Caco-2 (cell line): ENCODE data around the gene MBD6. TPM values are rescaled to one million over a fixed set of nuclear protein-coding genes. Genes with fewer than 3 reads are reported as not detected.

Source experiments
- BruUV-seq: library from RNA; stranded (reverse); fragments of 400-500 nt; replicated peaks from 2 replicates; lab custom pipeline; 2021; lab: Mats Ljungman, UMichigan
- CTCF ChIA-PET: fragments of 300-600 bp; sonication (Branson Sonifier 250); formaldehyde crosslinking; loops from one replicate; lab custom pipeline; 2022; ENCODE audit warnings: antibody characterized with exemption; lab: Charles Lee
- POLR2A ChIA-PET: fragments of 300-600 bp; sonication (Branson Sonifier 250); formaldehyde crosslinking; loops from one replicate; lab custom pipeline; 2022; ENCODE audit warnings: antibody characterized with exemption; lab: Charles Lee
- DNase-seq, 2 experiments: peaks; one replicate each; pipeline versions ENCODE4 v3.0.0 to v3.0.0-alpha.2; 2020 to 2022
- H3K27me3 ChIP-seq: replicated peaks from 2 replicates; pipeline ENCODE4 v1.6.0; 2011; ENCODE audit warnings: low read length; ENCODE audit not compliant: control insufficient read depth, insufficient read depth
- H3K36me3 ChIP-seq: 2 replicates; pipeline ENCODE4 v1.5.1; 2011; ENCODE audit warnings: low read length; ENCODE audit not compliant: control insufficient read depth, insufficient read depth
- H3K4me1 ChIP-seq: fragments of 250-450 bp; sonication (Bioruptor Pico); 2 replicates; pipeline ENCODE4 v1.5.1; 2020; ENCODE audit warnings: mild to moderate bottlenecking
- H3K4me3 ChIP-seq: 2 replicates; pipeline ENCODE4 v1.5.1; 2011; ENCODE audit warnings: low read depth, mild to moderate bottlenecking, control low read depth, low read length
- H3K9me3 ChIP-seq: fragments of 250-450 bp; sonication (Bioruptor Pico); 2 replicates; pipeline ENCODE4 v1.5.1; 2020; ENCODE audit warnings: mild to moderate bottlenecking, moderate library complexity
- H3K27ac Mint-ChIP-seq: one replicate; pipeline ENCODE4 v1.8.0; 2022; ENCODE audit warnings: mixed read lengths; ENCODE audit not compliant: unreplicated experiment
- H3K27me3 Mint-ChIP-seq: one replicate; pipeline ENCODE4 v1.8.0; 2022; ENCODE audit warnings: mixed read lengths; ENCODE audit not compliant: insufficient read depth, unreplicated experiment
- H3K36me3 Mint-ChIP-seq: one replicate; pipeline ENCODE4 v1.8.0; 2022; ENCODE audit warnings: mild to moderate bottlenecking, mixed read lengths; ENCODE audit not compliant: insufficient read depth, unreplicated experiment
- H3K4me1 Mint-ChIP-seq: one replicate; pipeline ENCODE4 v1.8.0; 2022; ENCODE audit warnings: low read depth, mixed read lengths; ENCODE audit not compliant: unreplicated experiment
- H3K4me3 Mint-ChIP-seq: one replicate; pipeline ENCODE4 v1.8.0; 2022; ENCODE audit warnings: mild to moderate bottlenecking, moderate library complexity, mixed read lengths; ENCODE audit not compliant: unreplicated experiment
- H3K9me3 Mint-ChIP-seq: one replicate; pipeline ENCODE4 v1.8.0; 2022; ENCODE audit warnings: mixed read lengths; ENCODE audit not compliant: unreplicated experiment
- intact Hi-C: fragments of 100-400 bp; cut with micrococcal nuclease; formaldehyde crosslinking; loops from one replicate; pipeline ENCODE4 v1.10.0; 2022; ENCODE audit not compliant: unreplicated experiment
- total RNA-seq: library from RNA; stranded (reverse); gene quantifications from 2 replicates; pipeline ENCODE4 v1.2.3, GENCODE V29; 2022
- TF ChIP-seq, protein P1 (sequence below), 2 experiments: fragments of 200-600 bp in 1 of 2; IDR thresholded peaks; 1 replicate in 1 of 2; 2 replicates in 1 of 2; pipeline versions ENCODE4 v1.5.1 to v1.8.0; 2011 to 2022; ENCODE audit warnings: antibody characterized with exemption in 1 of 2, control low read depth in 1 of 2, inconsistent platforms in 1 of 2, low read depth in 1 of 2, low read length in 1 of 2, mild to moderate bottlenecking in 1 of 2, moderate library complexity in 1 of 2; ENCODE audit not compliant: insufficient read depth in 1 of 2, severe bottlenecking in 1 of 2, unreplicated experiment in 1 of 2

The MBD6 gene
- total RNA-seq, 1 experiment from 2014 or later, result 82.2 TPM

DNA sequence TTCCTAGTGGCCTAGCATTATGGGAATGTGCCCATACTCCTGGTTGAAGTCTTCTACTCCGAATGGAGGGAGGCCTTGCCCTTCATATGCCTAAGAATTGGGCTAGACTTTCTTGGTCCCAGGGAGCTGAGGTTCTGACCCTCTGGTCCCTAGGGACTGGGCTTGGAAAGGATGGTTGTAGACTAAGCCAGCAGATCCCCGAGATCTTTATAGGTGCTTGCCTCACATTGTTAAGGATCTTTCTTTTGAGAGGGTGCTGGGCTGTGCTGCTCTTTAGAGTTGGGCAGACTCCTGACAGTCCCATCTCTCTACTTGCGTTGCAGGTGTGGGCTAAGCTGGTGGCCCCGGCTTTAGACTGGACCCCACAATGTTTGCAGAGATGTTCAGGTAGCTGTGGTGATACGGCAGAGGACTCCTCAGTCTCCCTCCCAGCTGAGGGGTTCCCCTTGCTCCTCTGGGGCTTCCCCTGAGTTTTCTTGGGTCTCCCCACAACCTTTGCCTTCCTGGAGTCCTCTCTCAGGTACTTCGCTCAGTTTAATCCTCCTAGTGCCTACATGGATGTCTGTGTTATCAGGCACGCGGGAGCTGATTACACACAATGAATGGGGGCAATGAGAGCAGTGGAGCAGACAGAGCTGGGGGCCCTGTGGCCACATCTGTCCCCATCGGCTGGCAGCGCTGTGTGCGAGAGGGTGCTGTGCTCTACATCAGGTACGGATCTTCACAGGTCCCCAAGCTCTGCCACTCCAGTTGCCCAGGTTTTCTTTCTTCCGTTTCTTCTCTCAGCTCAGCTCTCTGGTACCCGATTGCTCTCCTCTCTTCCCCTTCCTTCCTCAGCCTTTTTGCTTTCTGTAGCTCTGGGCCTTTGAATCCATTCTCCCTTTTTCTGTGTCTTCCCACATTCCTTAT is 1.3 kb downstream of the MBD6 start:
- H3K27me3 Mint-ChIP-seq, result no peaks in the 10 kb centered on the region
- peaks cover 73% of the 10 kb centered on the region for H3K36me3 Mint-ChIP-seq
- POLR2A ChIA-PET, result interaction anchor here (0.6 to 1.0 kb wide), 3 partner anchors 23 to 396 kb away, joined by 3 to 7 read pairs (median 3); partner anchors contain the start of genes DCTN2 and LRP1
- peak overlapping the region; percentile 88 for H3K27ac Mint-ChIP-seq
- Histone ChIP-seq H3K4me1 (peaks cover 24% of the 10 kb centered on the region), H3K4me3 (peak overlapping the region; percentile 72), H3K9me3 (no peaks in the 10 kb centered on the region), H3K36me3 (peaks cover 6% of the 10 kb centered on the region), H3K27me3 (no peaks in the 10 kb centered on the region)
- H3K4me3 Mint-ChIP-seq, result peak overlapping the region; percentile 86
- no peaks in the 10 kb centered on the region for H3K9me3 Mint-ChIP-seq
- TF ChIP-seq, protein P1, sequence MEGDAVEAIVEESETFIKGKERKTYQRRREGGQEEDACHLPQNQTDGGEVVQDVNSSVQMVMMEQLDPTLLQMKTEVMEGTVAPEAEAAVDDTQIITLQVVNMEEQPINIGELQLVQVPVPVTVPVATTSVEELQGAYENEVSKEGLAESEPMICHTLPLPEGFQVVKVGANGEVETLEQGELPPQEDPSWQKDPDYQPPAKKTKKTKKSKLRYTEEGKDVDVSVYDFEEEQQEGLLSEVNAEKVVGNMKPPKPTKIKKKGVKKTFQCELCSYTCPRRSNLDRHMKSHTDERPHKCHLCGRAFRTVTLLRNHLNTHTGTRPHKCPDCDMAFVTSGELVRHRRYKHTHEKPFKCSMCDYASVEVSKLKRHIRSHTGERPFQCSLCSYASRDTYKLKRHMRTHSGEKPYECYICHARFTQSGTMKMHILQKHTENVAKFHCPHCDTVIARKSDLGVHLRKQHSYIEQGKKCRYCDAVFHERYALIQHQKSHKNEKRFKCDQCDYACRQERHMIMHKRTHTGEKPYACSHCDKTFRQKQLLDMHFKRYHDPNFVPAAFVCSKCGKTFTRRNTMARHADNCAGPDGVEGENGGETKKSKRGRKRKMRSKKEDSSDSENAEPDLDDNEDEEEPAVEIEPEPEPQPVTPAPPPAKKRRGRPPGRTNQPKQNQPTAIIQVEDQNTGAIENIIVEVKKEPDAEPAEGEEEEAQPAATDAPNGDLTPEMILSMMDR (IDR thresholded peaks at IDR 0.05; ENCODE audit: insufficient read depth in 1 of 2, low read depth in 1 of 2, low read length in 1 of 2, severe bottlenecking in 1 of 2, unreplicated experiment in 1 of 2), result no peak
- no TSS peak for BruUV-seq
- intact Hi-C loops, result loop anchor here (2.0 to 5.0 kb wide), 3 partner anchors 23 to 203 kb away; partner anchors contain the start of gene DCTN2
- CTCF ChIA-PET, result interaction anchor here (0.6 to 0.9 kb wide), 2 partner anchors 61 to 65 kb away, joined by 3 to 4 read pairs; partner anchors contain the start of gene GLI1
- H3K4me1 Mint-ChIP-seq, result peaks cover 13% of the 10 kb centered on the region
- DNase-seq, result no peak

DNA sequence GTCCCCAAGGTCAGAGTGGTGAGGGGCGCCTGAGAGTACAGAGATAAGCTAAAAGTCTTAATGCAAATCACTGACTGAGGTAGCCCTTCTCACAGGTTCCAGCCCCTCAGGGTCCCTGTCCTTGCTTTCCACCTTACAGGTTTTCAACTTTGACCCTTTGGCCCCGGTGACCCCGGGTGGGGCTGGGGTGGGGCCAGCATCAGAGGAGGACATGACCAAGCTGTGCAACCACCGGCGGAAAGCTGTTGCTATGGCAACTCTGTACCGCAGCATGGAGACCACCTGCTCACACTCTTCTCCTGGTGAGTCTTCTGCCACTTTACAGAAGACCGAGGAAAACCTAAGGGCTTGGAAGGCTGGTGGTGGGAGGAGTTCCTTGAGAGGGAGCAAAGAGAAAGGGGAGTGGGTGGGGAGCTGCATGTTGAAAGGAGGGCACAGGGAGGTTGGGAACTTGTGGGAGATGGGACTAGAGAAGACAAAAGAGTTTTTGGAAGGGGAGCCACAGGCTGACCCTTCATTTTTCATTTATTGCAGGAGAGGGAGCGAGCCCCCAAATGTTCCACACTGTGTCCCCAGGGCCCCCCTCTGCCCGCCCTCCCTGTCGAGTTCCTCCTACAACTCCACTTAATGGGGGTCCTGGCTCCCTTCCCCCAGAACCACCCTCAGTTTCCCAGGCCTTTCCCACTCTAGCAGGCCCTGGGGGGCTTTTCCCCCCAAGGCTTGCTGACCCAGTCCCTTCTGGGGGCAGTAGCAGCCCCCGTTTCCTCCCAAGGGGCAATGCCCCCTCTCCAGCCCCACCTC is 2.4 kb downstream of the MBD6 start:
- Mint-ChIP-seq H3K4me3 (peak overlapping the region; percentile 86), H3K9me3 (no peaks in the 10 kb centered on the region), H3K27ac (peak overlapping the region; percentile 88), H3K4me1 (peaks cover 7% of the 10 kb centered on the region), H3K36me3 (peaks cover 71% of the 10 kb centered on the region), H3K27me3 (no peaks in the 10 kb centered on the region)
- Histone ChIP-seq H3K4me1 (peaks cover 24% of the 10 kb centered on the region), H3K4me3 (no peak overlapping the region), H3K9me3 (no peaks in the 10 kb centered on the region), H3K36me3 (peaks cover 6% of the 10 kb centered on the region), H3K27me3 (no peaks in the 10 kb centered on the region)
- ChIA-PET CTCF (no interaction called here), POLR2A (no interaction called here)
- DNase-seq, result no peak
- intact Hi-C loops, result loop anchor here (5.0 kb wide), 2 partner anchors 97 to 202 kb away; no protein-coding TSS in a partner anchor
- BruUV-seq, result no TSS peak
- TF ChIP-seq, protein P1 (IDR thresholded peaks at IDR 0.05; ENCODE audit: insufficient read depth in 1 of 2, low read depth in 1 of 2, low read length in 1 of 2, severe bottlenecking in 1 of 2, unreplicated experiment in 1 of 2), result no peak
